Stimulated activated CD8-positive, alpha-beta memory T cell treated with anti-CD3 and anti-CD28 coated beads, Interleukin-7, amount 100 ng/mL, for 24 hours (primary cell): Measurements from ENCODE around the gene MAF.

Experiments
- DNase-seq: peaks from one replicate; pipeline ENCODE4 v3.0.0-alpha.2; 2020; ENCODE audit warnings: low read depth

The MAF gene

DNA sequence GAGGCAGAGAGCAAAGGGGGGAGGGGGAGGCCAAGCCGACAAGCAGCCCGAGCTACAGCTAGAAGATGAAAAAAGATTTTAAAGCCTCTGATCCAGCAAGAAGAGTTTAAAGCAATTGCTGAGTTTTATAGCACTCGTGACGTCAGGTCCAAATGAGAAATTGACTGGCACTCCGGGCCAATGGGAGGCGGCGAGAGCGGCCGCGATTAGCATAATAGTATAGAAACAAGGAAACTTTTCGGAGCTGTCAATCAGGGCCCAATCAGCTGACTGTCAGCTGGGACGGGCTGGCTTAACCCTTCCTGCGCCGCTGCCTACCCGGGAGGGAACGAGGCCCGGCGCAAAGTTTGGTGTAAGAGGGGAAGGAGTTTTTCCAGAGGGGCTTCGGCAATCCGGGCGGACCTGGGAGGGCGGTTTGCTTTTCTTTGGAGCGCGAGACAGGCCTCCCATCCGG lies at the start of gene MAF:
TSS of gene MAF (minus strand) at position 100 of the 454 bp plus-strand sequence. CDS start 835 bp downstream, outside the sequence.
- peak; percentile 75 for DNase-seq

DNA sequence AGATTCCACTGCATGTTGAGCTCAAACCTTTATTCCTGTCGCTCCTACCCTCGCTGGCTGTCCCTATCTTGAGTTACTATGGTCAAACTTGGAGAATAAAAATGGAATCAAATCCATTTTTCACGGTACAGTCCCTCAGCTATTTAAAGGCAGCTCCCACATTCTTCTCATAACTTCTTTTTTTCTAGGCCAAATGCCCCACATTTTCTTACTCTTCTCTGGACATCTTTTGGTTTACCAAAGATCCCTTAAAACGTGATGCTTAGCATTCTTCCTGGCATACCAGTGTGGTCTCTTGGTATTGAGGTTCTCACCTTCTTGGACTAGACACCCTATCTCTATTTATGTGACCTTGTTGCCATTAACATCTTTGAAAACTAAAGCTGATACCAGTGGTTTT lies 48.3 kb upstream of the MAF start:
- no peak for DNase-seq

DNA sequence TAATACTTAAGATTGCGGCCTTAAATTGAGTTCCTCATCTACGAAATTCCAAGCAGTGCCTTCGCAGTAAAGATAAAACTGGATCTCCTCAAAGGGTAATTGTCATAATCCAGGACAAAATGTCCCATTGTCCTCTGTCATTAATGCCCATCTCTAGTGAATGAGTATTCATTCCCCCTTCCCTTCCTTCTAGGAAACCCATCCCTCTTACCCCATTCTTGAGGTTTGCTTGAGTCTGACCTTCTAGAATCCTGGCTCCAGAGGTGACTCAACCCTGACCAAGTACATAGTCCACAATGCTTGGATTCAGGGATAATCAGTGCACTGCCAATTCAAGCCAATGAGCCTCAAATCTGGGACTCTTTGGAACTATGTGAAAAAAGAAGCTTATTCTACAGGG lies 47.0 kb upstream of the MAF start:
- no peak for DNase-seq

DNA sequence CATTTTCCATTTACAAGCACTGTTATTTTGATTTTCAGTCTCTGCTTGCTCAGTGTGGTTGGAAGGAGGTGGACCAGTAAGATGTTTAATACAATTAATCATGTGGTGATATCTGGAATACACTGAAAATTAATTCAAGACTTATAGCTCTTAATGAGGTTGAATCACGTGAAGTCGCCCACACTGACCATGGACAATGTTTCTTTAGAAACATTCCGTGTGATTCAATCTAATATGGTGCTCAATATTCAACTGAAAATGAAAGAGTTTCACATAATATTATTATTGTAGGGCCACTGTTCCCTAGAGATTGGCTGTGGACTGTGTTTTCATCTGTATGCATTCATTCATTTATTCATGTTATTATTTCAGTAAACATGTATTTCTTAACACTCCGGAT lies 45.2 kb upstream of the MAF start:
- DNase-seq, result no peak

DNA sequence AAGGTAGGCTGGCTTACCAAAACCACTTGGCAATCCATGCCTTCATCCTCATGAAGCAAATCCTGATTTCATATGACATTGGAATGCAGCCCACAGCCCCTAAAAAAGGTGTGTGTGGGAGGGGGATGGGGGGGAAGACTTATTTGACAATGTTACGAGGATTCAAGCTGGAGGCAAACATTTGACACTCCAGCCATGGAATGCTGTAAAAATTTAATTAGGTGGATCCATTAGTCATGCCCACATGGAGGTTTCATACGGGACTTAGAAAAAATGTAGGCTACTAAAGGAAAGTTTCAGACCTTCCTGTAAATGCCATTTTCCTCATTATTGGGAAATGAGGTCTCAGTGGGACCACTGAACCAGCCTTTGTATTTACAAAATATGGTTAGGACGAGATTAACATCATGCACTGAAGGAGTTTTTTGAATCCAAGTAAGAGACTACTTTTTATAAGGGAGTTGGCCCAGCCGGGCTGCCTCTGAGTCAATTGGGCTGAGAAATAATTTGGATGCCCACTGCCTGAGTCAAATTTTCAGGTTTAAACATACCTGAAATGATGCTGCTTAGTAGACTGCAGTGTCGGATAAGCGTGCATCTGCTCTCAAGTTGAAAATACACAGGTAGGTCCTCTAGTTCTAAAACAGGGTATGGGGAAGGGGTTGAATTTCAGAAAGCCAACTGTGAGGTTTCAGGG lies 44.6 kb upstream of the MAF start:
- DNase-seq, result no peak

DNA sequence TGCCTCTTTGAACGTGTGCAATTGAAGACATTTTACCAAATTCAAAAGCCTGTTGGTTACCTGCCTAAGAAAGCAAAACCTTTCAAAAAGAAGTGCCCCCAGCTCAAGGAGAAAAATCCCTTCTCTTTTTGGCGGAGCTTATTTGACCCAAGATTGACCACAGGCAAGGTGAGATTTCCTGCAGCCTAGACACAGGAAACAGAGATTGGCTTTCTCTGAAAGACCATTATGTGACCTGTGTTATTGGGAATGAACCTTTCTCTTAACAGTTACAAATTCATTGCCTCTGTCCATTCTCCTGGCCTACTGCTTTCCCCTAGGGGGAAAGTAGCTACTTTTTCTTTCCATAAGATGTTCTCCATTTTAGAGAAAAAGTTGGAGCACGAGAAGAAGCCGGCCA lies 42.1 kb upstream of the MAF start:
- DNase-seq, result no peak

DNA sequence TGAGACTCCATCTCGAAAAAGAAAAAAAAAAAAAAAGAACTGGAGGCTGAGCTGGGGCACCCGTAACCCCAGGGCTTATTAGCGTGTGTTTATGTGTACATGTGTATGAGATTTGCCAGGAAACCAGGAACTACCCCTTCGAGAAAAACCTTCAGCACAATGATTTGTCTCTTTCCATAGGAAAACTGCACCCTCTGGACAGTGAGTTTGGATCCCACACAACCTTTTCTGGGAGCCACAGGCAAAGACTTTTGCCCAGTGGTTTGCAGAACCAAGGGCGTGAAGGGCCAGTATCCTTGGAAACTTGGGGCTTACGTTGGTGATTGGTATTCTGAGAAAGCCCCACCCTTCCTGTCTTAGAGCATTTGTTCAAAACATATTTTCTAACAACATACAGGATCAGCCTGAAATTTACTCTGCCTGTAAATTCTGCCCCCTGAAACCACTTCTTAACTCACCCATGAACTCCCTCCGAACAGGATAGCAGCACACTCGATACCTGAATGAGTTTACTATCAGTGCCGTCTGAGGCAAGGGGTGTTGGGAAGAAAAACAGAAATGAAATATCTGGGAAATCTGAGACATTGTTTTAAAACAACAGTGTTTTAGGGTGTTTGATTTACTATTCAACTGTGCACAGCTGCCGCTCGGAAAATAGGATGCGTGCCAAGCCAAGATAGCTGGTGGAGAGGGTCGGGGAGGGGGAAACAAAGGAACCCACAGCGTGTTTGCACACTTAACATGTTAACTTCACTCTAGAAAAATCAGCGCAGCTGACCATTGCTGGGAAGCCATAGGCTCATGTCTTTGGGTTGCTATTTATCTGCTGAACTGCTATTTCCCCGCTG lies 40.2 kb upstream of the MAF start:
- DNase-seq, result no peak

DNA sequence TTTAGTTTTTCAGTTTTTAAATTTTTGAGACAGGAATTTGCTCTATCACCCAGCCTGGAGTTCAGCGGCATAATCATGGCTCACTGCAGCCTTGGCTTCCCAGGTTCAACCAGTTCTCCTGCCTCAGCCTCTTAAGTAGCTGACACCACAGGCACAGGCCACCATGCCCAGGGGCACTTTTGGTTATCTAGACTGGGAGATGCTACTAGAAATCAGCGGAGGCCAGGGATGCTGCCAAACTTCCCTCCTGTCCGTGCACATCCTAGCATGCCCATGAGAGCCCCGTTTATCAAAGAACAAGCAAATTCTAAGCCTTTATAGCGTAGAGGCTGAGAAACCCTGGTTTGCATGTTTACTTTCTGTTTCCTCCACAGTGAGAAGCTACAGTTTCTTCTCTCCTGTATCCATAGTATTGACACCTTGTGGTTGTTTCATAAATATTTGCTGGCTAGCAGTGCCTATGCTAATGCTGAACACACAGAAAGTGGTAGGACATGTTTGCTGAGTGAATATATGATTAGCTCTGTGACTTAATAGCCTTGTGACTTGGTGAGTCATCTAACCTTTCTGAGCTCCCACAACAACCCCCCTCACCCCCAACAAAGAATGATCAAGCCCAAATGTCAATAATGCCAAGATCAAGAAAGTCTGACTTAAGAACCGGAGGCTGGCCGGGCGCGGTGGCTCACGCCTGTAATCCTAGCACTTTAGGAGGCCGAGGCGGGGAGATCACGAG lies 39.2 kb upstream of the MAF start:
- no peak for DNase-seq

DNA sequence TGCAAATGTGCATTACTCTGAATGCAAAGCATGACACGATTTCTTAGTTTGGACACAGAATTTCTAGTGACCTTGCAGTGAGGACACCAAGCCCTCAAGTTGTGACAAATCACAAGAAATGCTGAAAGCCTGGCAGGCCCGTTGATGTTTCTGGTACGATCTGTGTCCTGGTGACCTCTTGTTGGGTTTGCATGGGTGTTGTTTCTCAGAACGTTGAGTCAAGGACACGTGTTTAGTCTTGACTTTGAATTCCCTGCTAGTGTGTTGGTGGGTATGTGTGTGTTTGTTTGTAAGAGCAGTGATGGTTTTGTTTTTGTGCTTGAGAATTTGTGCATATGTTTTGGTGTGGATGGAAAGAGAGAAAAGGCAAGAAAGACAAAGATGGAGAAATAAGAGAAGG lies 37.8 kb upstream of the MAF start:
- no peak for DNase-seq

DNA sequence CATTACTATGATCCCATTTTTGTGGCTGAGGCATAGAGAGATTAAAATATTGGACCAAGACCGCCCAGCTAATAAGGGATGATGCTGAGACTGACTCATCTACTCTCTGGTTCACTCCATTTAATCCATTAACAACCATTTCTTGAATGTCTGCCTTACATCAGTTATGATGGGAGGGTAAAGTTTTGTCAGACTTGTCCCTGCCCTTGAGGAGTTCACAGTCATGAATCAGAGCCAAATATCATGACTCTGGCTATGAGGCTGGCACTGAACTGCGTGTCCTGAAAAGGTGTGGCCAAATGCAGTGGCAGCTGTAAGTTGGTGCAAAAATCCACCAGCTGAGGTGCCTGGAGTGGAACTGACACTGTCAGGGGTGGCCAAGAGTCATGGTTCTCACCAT lies 35.0 kb upstream of the MAF start:
- no peak for DNase-seq

DNA sequence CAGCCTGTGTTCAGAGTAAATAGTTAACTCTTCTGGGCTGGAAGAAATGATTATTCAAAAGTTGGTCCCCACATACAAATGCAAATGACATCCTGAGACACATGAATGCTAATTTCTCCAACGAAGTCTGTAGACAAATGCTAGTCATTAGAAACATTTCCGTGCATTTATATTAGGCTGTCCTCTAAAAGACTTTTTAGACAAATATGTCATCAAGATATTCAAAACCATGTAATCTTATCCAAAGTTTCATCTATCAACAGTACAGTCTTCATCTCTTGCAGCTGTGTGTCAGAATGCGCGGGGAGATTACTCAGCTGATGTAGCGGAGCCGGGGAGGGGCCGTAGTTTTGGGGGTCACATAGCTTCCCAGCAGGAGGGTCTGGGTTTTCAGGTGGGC lies 33.8 kb upstream of the MAF start:
- no peak for DNase-seq

DNA sequence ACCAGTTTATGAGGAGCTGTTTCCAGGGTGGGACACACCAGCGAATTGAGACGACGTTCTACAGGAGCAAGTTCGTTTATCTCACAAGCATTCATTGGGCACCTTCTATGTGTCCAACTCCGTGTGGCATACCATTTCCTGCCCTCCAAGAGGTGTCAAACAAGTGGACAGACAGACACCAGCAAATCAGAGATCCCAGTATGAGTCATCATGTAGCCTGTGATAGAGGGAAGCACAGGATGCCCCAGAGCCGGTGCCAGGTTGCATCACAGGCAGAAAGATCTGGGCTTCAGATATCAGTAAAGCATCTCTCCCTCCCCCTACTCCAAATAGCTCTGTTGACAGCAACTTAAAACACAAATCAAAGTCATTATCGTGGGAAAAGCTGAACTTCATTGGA lies 31.8 kb upstream of the MAF start:
- DNase-seq, result no peak

DNA sequence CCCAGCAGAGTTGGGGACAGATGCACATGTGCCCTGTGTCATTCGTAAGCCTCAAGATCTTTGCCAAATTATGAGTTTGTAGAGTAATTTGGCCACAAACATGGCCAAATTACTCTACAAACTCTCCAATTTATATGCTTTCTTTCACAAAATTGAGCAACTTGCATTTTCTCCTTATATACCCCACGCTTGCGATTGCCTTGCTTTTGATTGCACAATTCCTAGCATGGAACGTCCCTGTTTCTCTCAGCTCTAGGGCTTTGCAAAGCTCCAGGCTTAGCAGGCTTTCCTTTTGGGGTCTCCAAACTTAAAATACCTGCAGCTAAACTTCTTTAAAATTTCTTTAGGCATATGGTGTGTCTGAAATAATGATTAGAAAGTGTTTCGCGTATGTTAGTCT lies 28.5 kb upstream of the MAF start:
- no peak for DNase-seq

DNA sequence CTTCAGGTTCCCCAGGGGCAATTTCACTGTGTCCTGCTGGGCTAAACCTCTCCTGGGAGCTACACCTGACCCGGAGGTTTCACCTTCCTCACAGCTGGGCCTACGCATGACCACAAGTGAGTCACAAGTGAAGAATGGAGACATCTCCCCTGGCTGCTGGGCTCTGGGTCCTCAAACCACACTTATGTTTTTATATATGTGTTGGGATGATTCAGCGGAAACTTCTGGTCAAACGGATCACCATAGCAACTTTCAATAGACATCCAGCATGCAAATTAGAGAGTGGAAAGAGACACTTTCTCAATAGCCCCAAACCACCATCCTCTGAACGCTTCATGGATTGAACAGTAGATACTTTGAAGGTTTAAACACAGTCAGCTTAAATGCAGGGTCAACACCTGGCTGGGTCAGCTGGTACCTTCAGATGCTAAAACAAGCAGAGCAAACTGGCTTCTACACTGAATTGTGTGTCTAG lies 28.0 kb upstream of the MAF start:
- peak; percentile 43 for DNase-seq

DNA sequence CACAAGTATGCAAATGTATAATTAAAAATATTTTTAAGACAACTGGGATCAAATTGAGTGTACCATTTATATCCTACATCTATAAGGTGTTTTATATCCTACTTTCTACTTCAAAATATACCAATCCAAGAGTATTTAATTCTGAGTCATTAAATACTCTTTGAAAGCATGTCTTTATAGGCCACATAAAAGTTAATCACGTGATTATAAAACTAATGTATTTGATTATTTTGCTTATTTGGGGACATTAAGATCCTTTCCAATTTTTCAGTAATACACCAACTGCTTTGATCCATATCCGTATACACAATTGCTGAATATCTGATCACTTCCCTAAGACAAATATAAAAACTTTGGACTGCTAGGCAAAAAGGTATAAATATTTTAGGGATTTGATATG lies 26.6 kb upstream of the MAF start:
- DNase-seq, result no peak

DNA sequence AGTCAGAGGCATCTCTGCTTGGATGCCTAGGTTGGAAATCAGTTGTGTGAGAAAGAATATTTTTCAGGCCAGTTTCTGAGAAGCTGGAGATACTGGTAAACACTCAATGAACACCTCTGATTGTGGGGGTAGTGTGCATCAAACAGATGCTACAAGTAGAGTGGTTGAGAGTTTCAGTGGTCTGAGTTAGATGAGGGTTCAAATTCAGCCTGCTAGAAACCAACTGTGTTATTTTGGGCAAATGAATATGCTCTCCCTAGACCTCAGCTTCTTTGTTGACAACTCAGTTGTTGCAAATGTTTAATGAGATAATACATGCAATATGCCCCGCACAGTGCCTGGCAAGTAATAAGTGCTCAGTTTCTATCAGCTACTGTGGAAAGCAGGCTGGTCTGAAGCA lies 25.2 kb upstream of the MAF start:
- no peak for DNase-seq

DNA sequence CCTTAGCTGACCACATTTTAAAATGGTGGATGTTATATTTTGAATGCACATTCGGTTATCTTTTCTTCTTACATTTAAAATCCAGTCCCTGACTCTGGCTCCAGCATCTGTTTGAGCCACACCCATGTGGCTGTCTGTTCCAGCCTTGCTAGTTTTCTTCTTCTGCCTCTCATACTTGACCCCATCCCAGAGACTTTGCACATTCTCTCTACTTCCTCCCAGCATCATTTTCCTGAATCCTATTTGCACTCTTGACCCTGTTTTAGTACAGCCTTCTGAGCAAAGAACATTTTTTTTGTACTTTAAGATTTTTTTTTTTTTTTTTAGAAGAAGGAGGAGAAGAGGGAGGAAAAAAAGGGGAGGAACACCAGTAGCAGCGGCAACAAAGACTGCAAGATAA lies 23.3 kb upstream of the MAF start:
- no peak for DNase-seq

DNA sequence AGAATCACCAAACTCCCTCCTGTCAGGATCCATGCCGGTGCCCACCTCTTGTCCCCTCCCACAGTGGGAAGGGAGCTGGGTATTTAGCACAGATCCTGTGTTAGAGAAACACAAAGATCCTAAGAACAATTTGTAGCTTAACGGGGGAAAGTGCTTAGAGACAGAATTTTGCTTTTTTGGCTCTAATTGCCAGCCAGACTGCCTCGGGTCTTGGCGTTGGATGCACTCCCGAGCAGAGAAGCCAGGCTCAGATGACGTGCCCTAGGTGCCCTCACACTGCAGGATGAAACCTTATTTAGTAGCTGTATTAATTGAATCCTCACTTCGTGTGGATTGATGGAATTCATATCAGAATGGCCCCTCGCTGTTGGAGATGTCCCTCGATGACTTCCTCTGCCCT lies 22.5 kb upstream of the MAF start:
- DNase-seq, result no peak

DNA sequence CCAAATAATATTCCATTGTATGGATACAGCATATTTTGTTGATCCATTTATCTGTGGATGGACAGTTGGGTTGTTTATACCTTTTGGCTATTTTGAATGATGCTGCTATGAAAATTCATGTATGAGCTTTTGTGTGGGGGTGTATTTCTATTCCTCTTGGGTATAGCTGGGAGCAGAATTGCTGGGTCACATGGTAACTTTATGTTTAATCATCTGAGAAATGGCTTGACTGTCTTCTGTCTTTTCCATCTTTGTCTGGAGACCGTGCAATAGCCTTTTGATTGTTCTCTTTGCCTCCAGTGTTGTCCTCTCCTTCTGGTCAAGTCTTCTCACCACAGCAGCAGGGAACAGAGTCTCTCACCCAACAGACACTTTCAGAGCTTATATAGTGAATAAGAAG lies 20.5 kb upstream of the MAF start:
- no peak for DNase-seq

DNA sequence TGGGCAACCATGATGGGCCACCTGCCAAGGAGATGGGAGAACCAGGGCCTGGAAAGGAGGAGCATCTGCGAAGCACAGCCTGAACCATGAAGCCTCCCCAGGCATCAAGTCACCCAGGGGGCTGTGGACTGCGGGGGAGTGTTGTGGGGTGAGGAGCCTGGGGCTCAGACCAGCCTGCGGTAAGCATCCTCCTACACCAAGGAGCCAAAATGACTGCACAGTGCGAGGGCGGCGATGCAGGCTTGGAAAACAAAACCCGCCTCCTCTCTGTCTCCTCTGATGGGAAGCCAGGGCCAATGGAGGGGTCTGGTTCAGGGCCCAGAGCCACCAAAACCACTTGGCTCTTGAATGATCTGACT lies 18.1 kb upstream of the MAF start:
- no peak for DNase-seq

DNA sequence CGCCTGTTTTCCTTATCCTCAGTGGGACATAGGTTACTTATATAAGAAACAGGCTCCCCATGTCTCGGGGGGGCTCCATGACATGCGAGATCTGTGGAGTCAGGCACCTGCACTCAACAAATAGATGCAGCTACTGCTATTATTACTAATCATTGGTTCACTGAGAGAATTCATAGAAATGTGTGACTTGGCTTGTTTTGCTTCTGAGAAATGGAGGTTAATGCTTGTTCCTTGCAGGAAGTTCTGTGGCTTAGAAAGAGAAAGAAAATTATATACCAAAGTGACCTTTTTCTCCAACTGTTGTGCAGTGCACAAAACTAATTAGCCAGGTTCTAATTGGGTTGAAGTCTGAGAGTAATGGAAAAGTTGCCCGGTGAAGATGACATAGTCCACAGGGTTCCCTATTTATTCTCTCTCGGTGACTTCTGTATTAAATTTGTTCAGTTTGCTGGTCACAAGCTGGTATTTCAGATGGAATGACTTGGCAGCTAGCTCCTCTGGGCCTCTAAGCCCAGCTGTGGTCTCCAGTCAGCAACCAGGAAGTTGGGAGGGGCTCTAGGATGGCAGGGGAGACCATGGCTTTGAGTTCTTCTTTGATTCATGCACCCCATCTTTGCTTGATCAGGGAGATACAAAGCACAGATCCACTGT lies 17.6 kb upstream of the MAF start:
- no peak for DNase-seq

DNA sequence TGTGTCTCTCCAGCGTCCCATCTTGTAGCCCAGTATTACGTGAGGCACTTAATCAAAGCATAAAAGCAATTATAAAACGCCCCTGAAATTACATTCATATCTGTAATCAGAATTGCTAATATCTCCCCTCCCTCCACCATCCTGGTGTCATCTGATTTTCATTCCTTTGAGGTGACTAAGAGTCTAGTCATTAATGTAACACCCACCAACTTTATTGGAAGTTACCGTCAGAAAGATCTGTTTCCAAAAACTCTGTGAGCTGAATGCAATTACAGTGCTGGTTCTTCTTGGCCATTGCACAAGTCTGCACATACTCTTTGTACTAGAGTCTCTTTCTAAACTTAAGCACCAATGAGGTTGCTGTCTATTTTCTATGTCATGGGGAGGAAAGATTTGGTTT lies 12.5 kb upstream of the MAF start:
- no peak for DNase-seq
